Sciatic nerve (tissue), 2 donors: Measurements from ENCODE around the gene NR2E1. TPM values are rescaled to one million over a fixed set of nuclear protein-coding genes. Genes with fewer than 3 reads are reported as not detected.

ENCODE experiments used
- ATAC-seq: fragments of 200-7000 bp; cut with Tn5 transposase; one replicate; pipeline ENCODE4 v1.9.1; 2020; ENCODE audit warnings: mild to moderate bottlenecking, moderate library complexity
- DNase-seq: peaks from one replicate; pipeline ENCODE4 v3.0.0-alpha.2; 2020; ENCODE audit warnings: low spot score
- intact Hi-C: fragments of 100-400 bp; cut with DNase I; formaldehyde crosslinking; loops from one replicate; pipeline ENCODE4 v1.14.2; 2022
- total RNA-seq: library from RNA; stranded (reverse); fragmentation: NEBNext Ultra II Directional; extraction: Animal tissue kit (Norgen Biotek cat#: 25700); gene quantifications from one replicate; pipeline ENCODE4 v1.2.1, GENCODE V29; 2021
- donor health status: DM: no; HTN: no; CAD: no.
- donor health status: DM: no; HTN: no; CAD: no.

Gene NR2E1
- total RNA-seq, result not detected

DNA sequence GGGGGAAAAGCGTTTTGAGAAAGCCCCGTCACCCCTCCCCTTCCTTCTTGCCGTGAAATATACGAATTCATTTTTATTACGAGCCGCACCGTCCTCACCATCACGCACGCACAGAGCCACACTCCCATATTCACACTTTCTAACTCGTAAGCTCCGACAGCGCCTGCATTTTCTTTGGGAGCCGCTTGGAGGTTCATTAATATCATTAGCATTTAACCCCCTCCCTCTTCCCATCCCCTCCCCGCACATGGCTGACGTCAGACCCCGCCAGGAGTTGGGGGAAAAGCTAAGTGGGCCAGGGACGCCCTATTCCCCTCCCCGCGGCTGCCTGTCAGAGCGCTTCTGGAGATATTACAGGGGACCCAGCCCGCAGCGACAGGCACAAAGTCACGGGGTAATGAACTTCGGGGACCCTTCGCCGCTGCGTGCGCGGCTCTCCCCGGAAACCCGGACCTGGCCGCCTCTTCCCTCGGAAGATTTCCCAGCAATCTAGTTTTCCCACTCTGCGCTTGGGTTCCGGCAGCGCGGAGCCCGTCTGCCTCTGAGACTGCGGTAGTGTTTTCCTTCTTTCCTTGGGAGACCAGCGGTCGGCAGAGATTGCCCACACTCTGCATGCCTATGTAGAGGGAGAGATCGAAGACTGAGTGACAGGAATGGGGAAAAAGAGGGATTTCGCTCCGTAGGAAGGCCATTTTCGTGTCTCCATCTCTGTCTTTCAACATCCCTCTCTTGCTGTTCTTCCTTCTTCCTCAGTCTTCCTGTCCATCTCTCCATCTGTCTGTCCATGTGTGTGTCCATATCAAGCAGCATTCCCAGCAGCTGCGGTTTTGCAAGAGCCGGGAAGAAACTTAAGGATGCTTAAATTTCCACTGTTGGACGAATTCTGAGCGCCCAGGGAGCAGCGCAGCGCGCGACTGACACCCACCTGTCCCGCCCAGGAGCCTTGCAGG, at the start of gene NR2E1:
NR2E1 (plus strand) TSS at position 309 of the 950 bp plus-strand sequence. CDS start 744 bp downstream, outside the sequence.
- DNase-seq, result no peak

DNA sequence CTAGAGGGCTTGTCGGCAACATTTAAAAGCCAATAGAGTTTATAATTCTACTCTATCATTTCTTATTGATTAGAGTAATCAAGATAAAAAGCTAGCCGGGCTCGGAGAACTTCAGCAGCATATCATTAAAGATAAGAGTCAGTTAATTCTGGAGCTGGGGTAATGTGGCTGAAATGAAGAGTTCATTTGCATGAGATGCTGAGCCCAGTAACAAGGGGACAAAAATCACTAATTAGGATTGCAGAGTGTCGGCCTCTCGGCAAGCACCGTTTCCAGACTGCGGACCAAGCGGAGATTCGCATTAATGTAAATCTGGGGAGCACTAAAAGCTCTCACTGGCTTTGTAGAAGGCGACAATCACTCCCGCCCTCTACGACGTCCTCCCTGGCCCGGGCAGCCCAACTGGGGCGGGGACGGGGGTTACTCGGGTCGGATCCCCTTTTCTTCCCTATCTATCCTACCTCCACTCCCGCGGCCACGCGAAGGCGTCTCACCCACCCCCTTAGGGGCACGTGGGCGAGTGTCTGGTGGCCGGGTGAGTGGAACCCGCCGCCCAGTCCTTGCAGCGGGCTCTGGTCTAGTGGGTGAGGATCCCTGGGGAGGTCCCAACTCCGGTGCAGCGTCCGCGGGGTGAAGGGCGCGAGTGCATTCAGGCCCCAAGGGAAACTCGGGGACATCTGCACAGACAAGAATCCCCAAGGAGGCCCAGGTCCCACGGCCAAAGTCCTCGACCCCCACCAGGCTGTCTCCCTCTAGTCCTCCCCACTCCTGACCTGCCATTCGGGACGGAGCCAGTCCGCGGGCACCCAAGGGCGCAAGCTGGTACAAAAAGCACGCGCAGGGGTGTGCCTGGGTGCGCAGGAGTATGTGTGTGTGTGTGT, 49.0 kb upstream of the NR2E1 start:
- intact Hi-C loops, result no loop called here
- no peak for DNase-seq
- no peak for ATAC-seq

More for the DNA sequence above, at the start of gene NR2E1:
- intact Hi-C loops, result no loop called here
- no peak for ATAC-seq

DNA sequence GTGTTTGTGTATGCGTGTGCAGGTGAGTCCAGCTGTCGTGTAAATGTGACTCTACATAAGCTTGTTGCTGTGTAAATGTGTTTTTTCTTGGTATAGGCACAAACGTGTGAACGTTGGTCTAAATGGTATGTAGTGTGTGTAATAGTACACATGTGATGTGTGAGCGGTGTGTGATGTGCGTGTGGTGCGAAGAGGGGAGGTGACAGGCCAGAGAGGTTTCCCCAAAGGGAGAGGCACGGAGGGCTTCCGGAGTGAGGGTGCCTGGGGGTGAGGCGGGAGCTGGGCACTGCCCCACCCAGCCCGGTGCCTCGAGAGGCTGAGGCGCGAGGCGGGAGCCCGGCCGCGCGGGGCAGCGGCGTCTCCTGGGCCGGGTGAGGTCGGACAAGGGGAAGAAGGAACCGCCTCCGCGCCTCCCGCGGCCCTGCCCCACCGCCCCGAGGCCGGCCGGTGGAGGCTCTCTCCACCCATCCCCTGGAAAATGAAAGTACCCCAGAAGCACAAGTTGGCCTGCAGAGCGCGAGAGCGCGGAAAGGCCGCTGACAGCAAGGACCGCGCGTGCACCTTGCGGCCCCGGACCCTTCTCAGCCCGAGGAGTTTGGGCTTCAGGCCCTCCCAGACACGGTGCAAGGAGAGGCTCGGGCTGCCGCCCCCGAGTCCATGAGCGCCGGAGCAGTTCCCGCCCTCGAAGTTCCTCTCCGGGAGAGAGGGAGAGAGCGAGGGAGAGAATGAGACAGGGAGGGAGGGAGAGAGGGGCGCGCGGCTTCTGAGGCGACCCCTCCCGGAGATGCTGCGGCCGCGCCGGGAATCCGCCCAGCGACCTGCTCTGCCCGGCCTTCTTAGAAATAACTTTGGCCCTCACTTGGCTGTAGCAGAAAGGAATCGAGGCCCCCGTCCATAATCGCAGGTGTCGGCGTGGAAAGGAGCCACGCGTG, 48.1 kb upstream of the NR2E1 start:
- ATAC-seq, result peak; percentile 25
- DNase-seq, result no peak

DNA sequence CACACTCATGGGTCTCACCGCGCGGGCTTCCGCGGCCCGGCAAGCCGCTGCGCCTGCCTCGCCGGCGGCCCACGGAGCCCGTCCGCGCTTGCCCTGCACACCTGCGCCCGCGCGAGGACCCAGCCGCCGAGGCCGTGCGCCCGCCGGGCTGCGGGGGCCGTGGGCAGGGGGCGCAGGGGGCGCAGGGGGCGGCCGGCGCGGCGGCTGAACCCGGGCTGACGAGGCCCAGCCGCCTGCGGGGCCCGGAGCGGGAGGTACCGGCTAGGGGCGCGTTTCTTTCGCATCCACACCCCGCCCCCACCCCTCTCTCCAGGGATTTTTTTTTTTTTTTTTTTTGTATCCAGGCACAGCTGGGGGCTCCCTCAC, 47.5 kb upstream of the NR2E1 start:
- intact Hi-C loops, result no loop called here
- DNase-seq, result no peak
- ATAC-seq, result no peak

More for the DNA sequence above, 48.1 kb upstream of the NR2E1 start:
- intact Hi-C loops, result no loop called here

DNA sequence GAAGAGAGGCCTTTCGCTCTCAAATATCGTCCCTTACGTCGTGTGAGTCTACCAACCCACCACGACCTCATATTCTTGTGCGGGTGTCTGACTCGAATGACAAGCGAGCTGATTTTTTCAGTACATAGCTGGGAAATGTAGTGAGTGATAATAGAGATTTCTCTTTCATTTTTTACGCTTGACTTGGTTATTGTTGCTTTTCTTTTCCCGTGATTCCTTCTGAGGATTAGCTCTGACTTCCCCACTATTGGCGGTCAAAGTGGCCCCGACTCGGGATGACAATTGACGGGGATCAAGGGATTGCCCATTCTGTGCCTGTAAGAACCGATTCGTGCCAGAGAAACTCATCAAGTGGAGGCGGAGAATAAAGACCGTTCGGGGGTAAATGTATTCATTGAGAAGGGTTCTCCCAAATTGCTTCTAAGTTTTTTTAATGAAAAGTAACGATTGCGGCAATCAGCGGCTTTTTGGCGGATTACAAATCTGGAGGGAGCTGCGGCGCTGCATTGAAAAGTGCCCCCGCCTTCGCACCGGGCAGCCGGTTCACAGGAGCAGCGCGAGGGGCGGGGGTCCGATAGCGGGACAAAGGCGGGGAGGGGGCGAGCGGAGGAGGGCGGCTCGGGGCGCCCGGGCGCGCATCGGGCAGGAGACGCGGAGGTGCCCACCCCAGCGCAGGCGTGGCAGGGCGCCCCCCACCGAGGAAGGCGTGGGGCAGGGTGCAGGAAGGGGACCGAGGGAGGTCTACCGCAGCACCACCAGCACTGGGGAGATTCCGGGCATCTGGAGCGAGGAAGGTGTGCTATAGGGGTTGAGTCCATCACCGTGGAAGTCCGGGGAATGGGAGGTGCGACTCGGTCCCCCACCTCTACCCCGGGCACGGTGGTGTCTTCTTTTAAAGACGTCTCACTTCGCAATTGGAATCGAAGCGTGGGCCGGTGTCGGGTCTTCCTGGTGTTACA, 46.7 kb upstream of the NR2E1 start:
- intact Hi-C loops, result no loop called here
- no peak for ATAC-seq

GRCh38 chr6:108119769-108120141, 46.1 kb upstream of the NR2E1 start:
- ATAC-seq (no peak), DNase-seq (no peak)
- intact Hi-C loops, result no loop called here

More for the DNA sequence above, 46.7 kb upstream of the NR2E1 start:
- DNase-seq, result no peak

GRCh38 chr6:108120311-108120710, 45.5 kb upstream of the NR2E1 start:
- no peak for ATAC-seq
- DNase-seq, result no peak
- intact Hi-C loops, result no loop called here

- ATAC-seq (no peak), DNase-seq (no peak)
- intact Hi-C loops, result no loop called here
These were observed 44.2 kb upstream of the NR2E1 start for GRCh38 chr6:108121612-108122011.

GRCh38 chr6:108123481-108123929, 42.3 kb upstream of the NR2E1 start:
- DNase-seq (no peak), ATAC-seq (no peak)
- intact Hi-C loops, result no loop called here

DNA sequence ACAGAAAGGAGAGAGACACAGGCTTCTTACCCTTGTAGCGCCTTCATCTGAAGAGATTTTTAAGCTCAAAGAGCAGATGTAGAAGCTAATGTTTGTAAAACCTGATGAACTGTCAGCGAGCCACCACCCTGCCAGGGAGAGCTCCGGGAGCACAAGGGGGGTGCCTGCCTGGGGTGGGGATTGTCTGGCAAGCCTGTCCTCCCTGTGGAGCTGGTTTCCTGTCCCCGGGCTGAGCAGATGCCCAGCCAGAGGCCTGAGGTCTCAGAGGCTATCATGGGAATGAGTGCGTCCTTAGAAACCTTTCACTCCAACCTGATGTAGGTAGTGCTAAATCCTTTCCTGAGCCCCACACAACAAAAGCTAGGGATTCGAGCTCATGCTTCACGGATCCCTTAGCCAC, 41.9 kb upstream of the NR2E1 start:
- intact Hi-C loops, result no loop called here
- no peak for DNase-seq
- no peak for ATAC-seq

DNA sequence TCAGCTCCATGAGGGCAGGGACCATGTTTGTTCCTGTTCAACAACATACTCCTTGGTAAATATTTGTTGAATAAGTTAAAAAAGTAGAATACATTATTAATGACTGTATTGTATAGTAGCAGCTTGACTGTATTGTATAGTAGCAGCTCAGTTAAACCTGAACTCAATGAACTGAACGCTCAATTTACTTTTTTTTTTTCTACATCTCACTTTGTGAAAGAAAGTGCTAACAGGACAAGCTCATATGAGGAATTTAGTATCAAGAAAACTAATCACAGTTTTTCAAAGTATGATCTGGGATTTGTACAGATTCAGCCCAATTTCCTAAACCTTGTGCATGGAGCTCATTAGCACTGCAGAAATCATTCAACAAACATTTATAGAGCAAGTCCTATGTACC, 38.8 kb upstream of the NR2E1 start:
- ATAC-seq, result no peak
- intact Hi-C loops, result no loop called here
- no peak for DNase-seq

DNA sequence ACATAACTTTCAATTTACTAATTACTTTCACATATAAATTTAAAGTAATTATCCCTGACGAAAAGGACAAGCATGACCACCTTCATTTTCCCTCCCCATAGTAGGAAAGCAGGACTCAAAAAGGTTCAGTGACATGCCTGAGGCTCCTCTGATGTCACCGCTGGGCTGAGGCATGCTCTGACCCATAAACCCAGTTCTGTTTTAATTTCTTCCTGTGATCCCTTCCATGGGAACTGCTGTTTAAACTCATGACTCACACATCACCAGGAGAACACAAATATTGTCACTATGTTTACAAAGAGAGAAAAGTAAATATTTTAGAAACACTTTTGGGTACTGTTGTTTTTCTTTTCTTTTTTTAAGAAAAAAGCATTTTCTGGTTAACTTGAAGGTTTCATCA, 38.0 kb upstream of the NR2E1 start:
- DNase-seq, result no peak
- intact Hi-C loops, result no loop called here
- ATAC-seq, result no peak

DNA sequence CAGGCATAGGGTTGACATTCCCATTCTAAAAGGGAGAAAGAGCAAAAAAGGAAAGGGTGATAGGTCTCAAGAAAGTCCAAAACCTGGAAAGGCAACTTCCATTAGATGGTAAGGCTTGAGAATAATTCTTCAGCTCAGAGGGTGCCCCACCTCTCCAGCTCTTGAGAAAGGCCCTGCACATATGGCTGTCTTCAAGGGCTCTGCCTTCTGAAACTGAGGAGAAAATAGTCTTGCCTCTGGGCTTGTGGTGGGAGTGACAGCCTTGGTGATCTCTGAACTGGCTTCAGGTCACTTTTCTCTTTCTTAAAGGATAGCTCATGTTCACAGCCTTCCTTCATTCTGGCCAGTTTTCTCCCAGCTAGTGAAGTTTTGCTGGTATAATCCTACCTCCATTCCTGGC, 35.6 kb upstream of the NR2E1 start:
- intact Hi-C loops, result no loop called here
- no peak for ATAC-seq
- DNase-seq, result no peak

DNA sequence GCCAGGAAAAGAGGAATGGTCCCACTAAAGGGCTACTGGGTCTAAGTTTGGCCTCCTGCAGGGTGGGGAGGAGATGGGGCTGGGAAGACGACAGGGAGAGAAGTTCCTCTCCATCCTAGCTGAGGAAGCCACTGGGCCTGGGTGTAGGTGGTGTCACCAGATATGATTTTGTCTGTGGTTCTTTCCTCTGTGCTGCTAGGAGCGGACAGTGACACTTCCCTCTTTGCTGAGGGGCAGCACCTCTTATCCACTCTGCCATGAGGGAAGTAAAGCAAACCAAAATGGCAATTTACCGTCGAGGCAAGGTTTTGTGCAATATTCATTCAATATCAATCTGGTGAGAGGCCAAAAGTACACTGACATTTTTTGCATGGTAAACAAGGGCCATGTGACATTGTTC, 33.0 kb upstream of the NR2E1 start:
- DNase-seq (no peak), ATAC-seq (peak; percentile 15)
- intact Hi-C loops, result no loop called here

GRCh38 chr6:108133594-108134179, 32.1 kb upstream of the NR2E1 start:
- intact Hi-C loops, result no loop called here
- no peak for DNase-seq
- ATAC-seq, result peak; percentile 72

- ATAC-seq (no peak), DNase-seq (no peak)
- intact Hi-C loops, result no loop called here
These were observed 31.4 kb upstream of the NR2E1 start for GRCh38 chr6:108134213-108134970.

DNA sequence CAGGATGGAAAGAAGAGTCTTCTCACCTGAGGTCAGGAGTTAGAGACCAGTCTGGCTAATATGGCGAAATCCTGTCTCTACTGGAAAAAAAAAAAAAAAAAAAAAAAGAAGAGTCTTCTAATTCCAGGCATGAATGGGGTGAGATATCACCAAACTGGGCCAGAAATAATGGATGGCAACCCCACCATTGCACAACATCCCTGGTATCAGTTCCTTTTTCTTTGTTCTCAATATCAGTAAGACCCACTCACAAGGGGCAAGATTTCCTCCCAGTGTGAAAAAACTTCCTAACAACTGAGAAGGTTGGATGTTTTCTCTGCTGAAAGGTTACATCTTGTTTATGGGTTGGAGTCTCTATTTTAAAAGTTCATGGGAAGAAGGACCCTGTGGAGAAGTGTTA, 23.6 kb upstream of the NR2E1 start:
- DNase-seq (no peak), ATAC-seq (no peak)
- intact Hi-C loops, result no loop called here
